ENCODE results near the gene SRF. TPM values are rescaled to one million over a fixed set of nuclear protein-coding genes. Genes with fewer than 3 reads are reported as not detected.

The SRF gene
- total RNA-seq, 6 experiments from 2014 or later = 37.4 to 49.7 (median 39.3) TPM

DNA sequence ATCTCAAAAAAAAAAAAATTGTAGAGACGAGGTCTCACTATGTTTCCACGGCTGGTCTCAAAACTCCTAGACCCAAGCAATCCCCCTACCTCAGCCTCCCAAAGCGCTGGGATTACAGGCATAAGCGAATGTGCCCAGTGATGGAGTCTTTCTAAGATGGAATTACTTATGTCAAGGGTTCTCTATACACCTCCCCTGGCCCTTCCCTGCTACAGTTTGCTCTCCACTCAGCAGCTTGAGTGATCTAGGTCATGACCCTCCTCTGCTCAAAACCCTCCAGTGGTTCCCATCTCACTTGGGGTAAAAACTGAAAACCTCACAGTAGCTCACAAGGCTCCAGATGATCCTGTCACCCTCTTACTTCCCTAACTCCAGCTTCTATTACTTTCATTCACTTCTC lies 60.0 kb downstream of the SRF start:
- no peak for DNase-seq
- H3K4me3 Mint-ChIP-seq = no peak overlapping the region
- peaks cover 6% of the 10 kb centered on the region for H3K36me3 Mint-ChIP-seq (ENCODE audit: low read depth)
- H3K27ac Mint-ChIP-seq = no peak overlapping the region
- H3K4me1 Mint-ChIP-seq (ENCODE audit: low read depth) = peaks cover 13% of the 10 kb centered on the region
- H3K9me3 Mint-ChIP-seq = no peaks in the 10 kb centered on the region
- TF ChIP-seq, protein P1, sequence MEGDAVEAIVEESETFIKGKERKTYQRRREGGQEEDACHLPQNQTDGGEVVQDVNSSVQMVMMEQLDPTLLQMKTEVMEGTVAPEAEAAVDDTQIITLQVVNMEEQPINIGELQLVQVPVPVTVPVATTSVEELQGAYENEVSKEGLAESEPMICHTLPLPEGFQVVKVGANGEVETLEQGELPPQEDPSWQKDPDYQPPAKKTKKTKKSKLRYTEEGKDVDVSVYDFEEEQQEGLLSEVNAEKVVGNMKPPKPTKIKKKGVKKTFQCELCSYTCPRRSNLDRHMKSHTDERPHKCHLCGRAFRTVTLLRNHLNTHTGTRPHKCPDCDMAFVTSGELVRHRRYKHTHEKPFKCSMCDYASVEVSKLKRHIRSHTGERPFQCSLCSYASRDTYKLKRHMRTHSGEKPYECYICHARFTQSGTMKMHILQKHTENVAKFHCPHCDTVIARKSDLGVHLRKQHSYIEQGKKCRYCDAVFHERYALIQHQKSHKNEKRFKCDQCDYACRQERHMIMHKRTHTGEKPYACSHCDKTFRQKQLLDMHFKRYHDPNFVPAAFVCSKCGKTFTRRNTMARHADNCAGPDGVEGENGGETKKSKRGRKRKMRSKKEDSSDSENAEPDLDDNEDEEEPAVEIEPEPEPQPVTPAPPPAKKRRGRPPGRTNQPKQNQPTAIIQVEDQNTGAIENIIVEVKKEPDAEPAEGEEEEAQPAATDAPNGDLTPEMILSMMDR (IDR thresholded peaks at IDR 0.05) = no peak
- H3K27me3 Mint-ChIP-seq (ENCODE audit: insufficient read depth) = peaks cover 23% of the 10 kb centered on the region

Other genes starting within 250 kb of the SRF start
- gene CNPY3, start 241.8 kb upstream of the SRF start, total RNA-seq (2021; fragmentation: NEBNext Ultra II Directional; extraction: Animal tissue kit (Norgen Biotek cat#: 25700)) = 10 to 100 TPM; 38.0 to 51.7 (median 42.5) TPM
- under 1 TPM in 5 of 6 experiments, not detected in 1; 0.16 to 0.24 (median 0.20) TPM for gene GNMT, start 210.5 kb upstream of the SRF start, total RNA-seq (2021; fragmentation: NEBNext Ultra II Directional; extraction: Animal tissue kit (Norgen Biotek cat#: 25700))
- gene PEX6, start 192.1 kb upstream of the SRF start, total RNA-seq (2021; fragmentation: NEBNext Ultra II Directional; extraction: Animal tissue kit (Norgen Biotek cat#: 25700)) = 10 to 100 TPM; 20.3 to 31.7 (median 22.4) TPM
- gene PPP2R5D, start 186.7 kb upstream of the SRF start, total RNA-seq (2021; fragmentation: NEBNext Ultra II Directional; extraction: Animal tissue kit (Norgen Biotek cat#: 25700)) = 10 to 100 TPM; 37.7 to 50.7 (median 43.4) TPM
- gene MEA1, start 157.3 kb upstream of the SRF start, total RNA-seq (2021; fragmentation: NEBNext Ultra II Directional; extraction: Animal tissue kit (Norgen Biotek cat#: 25700)) = 100 to 1,000 TPM; 114 to 132 (median 118) TPM
- 10 to 100 TPM; 41.6 to 51.2 (median 45.9) TPM for gene KLHDC3, start 157.0 kb upstream of the SRF start, total RNA-seq (2021; fragmentation: NEBNext Ultra II Directional; extraction: Animal tissue kit (Norgen Biotek cat#: 25700))
- 100 to 1,000 TPM in 2 of 6 experiments, 10 to 100 TPM in 4; 85.0 to 101 (median 96.4) TPM for gene RRP36, start 149.6 kb upstream of the SRF start, total RNA-seq (2021; fragmentation: NEBNext Ultra II Directional; extraction: Animal tissue kit (Norgen Biotek cat#: 25700))
- gene CUL7, start 117.4 kb upstream of the SRF start, total RNA-seq (2021; fragmentation: NEBNext Ultra II Directional; extraction: Animal tissue kit (Norgen Biotek cat#: 25700)) = 10 to 100 TPM; 33.7 to 50.3 (median 37.0) TPM
- gene MRPL2, start 111.8 kb upstream of the SRF start, total RNA-seq (2021; fragmentation: NEBNext Ultra II Directional; extraction: Animal tissue kit (Norgen Biotek cat#: 25700)) = 10 to 100 TPM; 52.6 to 62.9 (median 58.7) TPM
- gene KLC4, start 111.6 kb upstream of the SRF start, total RNA-seq (2021; fragmentation: NEBNext Ultra II Directional; extraction: Animal tissue kit (Norgen Biotek cat#: 25700)) = 10 to 100 TPM; 10.7 to 12.6 (median 11.8) TPM
- 100 to 1,000 TPM in 1 of 6 experiments, 10 to 100 TPM in 5; 62.8 to 115 (median 66.7) TPM for gene PTK7, start 95.0 kb upstream of the SRF start, total RNA-seq (2021; fragmentation: NEBNext Ultra II Directional; extraction: Animal tissue kit (Norgen Biotek cat#: 25700))
- 10 to 100 TPM; 15.4 to 19.9 (median 18.6) TPM for gene CUL9, start 10.9 kb downstream of the SRF start, total RNA-seq (2021; fragmentation: NEBNext Ultra II Directional; extraction: Animal tissue kit (Norgen Biotek cat#: 25700))
- 10 to 100 TPM; 38.3 to 56.3 (median 49.1) TPM for gene DNPH1, start 58.2 kb downstream of the SRF start, total RNA-seq (2021; fragmentation: NEBNext Ultra II Directional; extraction: Animal tissue kit (Norgen Biotek cat#: 25700))
- not detected for gene TTBK1, start 72.2 kb downstream of the SRF start, total RNA-seq (2021; fragmentation: NEBNext Ultra II Directional; extraction: Animal tissue kit (Norgen Biotek cat#: 25700))
- gene SLC22A7, start 127.0 kb downstream of the SRF start, total RNA-seq (2021; fragmentation: NEBNext Ultra II Directional; extraction: Animal tissue kit (Norgen Biotek cat#: 25700)) = not detected
- gene CRIP3, start 137.6 kb downstream of the SRF start, total RNA-seq (2021; fragmentation: NEBNext Ultra II Directional; extraction: Animal tissue kit (Norgen Biotek cat#: 25700)) = not detected
- gene ZNF318, start 198.4 kb downstream of the SRF start, total RNA-seq (2021; fragmentation: NEBNext Ultra II Directional; extraction: Animal tissue kit (Norgen Biotek cat#: 25700)) = 10 to 100 TPM; 11.1 to 13.3 (median 11.8) TPM